Large intestine (tissue), 3 donors: Measurements from ENCODE around the gene DYNC1H1. TPM values are rescaled to one million over a fixed set of nuclear protein-coding genes. Genes with fewer than 3 reads are reported as not detected.

Source experiments
- DNase-seq, 2 donors: peaks; one replicate each; pipeline versions ENCODE4 v3.0.0 to v3.0.0-alpha.2; 2013
- H3K27ac ChIP-seq: one replicate; pipeline ENCODE4 v1.5.1; 2013; ENCODE audit warnings: low read length
- H3K27me3 ChIP-seq: 2 replicates; pipeline ENCODE4 v1.6.1; 2013; ENCODE audit warnings: low read length; ENCODE audit not compliant: control insufficient read depth, insufficient read depth
- H3K36me3 ChIP-seq: 2 replicates; pipeline ENCODE4 v1.6.1; 2013; ENCODE audit warnings: low read length; ENCODE audit not compliant: control insufficient read depth, insufficient read depth
- H3K4me1 ChIP-seq: one replicate; pipeline ENCODE4 v1.6.1; 2013; ENCODE audit warnings: low read length; ENCODE audit not compliant: control insufficient read depth, insufficient read depth
- H3K4me3 ChIP-seq: one replicate; pipeline ENCODE4 v1.5.1; 2013; ENCODE audit warnings: low read length
- H3K9me3 ChIP-seq: one replicate; pipeline ENCODE4 v1.6.1; 2013; ENCODE audit warnings: mild to moderate bottlenecking, low read depth, low read length, moderate library complexity; ENCODE audit not compliant: control insufficient read depth
- whole genome bisulfite sequencing: methylation state at CpG from one replicate; pipeline ENCODE4 v1.1.5; 2013; ENCODE audit warnings: low lambda C conversion rate; ENCODE audit not compliant: insufficient coverage; 5-methylcytosine and 5-hydroxymethylcytosine counted together
- polyA plus RNA-seq: library from polyadenylated mRNA; unstranded; fragments of 120-200 nt; gene quantifications from one replicate; pipeline ENCODE4 v1.2.1, GENCODE V29; 2013

The DYNC1H1 gene
- polyA plus RNA-seq, 1 donor, result 259 TPM

DNA sequence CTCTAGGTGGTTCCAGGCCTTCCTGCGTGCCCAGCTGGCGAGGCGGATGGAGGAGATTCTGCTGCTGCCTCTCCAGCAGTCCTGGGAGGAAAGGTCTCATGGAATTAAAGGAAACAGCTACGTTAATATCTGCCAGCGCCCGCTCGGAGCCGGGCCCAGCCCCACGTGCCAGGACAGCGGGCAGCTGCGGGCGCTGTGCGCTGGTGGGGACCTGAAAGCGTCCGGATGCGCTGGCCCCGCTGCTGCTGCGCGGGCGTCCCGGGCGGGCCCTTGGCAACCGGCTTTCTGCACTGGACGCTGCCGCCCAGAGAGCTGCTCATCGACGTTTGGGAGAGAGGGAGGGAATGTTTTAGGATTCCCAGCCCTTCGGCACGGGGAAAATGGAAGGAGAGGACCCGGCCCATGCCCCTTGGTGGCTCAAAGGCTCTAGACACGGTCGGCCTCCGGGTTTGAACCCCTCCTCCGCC, 8.6 kb upstream of the DYNC1H1 start:
- no peaks in the 10 kb centered on the region for H3K4me1 ChIP-seq
- no peak for DNase-seq
- no peak overlapping the region for H3K4me3 ChIP-seq
- H3K9me3 ChIP-seq, result no peaks in the 10 kb centered on the region
- no peaks in the 10 kb centered on the region for H3K36me3 ChIP-seq
- H3K27me3 ChIP-seq, result no peaks in the 10 kb centered on the region
- H3K27ac ChIP-seq, result no peak overlapping the region
- WGBS, result no CpG with 5 or more reads among the region's 34 CpGs

DNA sequence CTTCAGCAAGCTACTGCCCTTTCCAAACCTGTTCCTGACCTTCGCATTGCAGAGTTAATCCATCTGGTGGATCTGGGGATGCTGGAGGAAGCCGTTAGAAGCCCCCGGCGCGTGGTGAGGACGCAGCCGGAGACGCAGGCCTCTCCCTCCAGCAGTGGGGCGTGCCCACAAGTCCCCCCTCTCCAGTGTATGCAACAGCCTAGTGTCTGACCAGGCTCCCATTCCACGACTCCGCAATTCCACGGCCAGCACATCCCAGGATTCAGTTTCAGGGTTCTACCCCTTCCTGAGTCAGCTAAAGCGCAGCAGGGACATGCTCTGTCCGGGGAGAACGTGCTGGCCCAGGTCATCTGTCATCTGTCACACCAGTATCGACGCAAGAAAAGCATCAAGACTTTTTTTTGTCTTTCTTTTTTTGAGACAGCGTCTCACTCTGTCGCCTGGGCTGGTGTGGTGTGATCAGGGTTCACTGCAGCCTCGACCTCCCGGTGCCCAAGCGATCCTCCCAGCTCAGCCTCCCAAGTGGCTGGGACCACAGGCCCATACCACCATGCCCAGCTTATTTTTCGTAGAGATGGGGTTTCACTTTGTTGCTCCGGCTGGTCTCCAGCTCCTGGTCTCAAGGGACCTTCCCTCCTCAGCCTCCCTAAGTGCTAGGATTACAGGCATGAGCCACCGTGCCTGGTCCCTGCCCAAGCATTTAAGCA, 8.0 kb upstream of the DYNC1H1 start:
- H3K9me3 ChIP-seq, result no peaks in the 10 kb centered on the region
- no peaks in the 10 kb centered on the region for H3K36me3 ChIP-seq
- no peaks in the 10 kb centered on the region for H3K4me1 ChIP-seq
- no peak for DNase-seq
- WGBS, result 100% methylated on average over 1 of the region's 25 CpGs
- H3K27me3 ChIP-seq, result no peaks in the 10 kb centered on the region
- no peak overlapping the region for H3K4me3 ChIP-seq
- no peak overlapping the region for H3K27ac ChIP-seq

GRCh38 chr14:101957406-101958234, 6.8 kb upstream of the DYNC1H1 start:
- no peak for DNase-seq
- no CpG with 5 or more reads among the region's 13 CpGs for WGBS
- no peak overlapping the region for H3K27ac ChIP-seq

GRCh38 chr14:101958418-101959180, 5.8 kb upstream of the DYNC1H1 start:
- H3K27ac ChIP-seq, result no peak overlapping the region
- WGBS, result no CpG with 5 or more reads among the region's 11 CpGs

More at GRCh38 chr14:101957406-101958234, 6.8 kb upstream of the DYNC1H1 start:
- Histone ChIP-seq H3K4me3 (no peak overlapping the region), H3K4me1 (no peaks in the 10 kb centered on the region), H3K27me3 (no peaks in the 10 kb centered on the region), H3K36me3 (no peaks in the 10 kb centered on the region), H3K9me3 (no peaks in the 10 kb centered on the region)

DNA sequence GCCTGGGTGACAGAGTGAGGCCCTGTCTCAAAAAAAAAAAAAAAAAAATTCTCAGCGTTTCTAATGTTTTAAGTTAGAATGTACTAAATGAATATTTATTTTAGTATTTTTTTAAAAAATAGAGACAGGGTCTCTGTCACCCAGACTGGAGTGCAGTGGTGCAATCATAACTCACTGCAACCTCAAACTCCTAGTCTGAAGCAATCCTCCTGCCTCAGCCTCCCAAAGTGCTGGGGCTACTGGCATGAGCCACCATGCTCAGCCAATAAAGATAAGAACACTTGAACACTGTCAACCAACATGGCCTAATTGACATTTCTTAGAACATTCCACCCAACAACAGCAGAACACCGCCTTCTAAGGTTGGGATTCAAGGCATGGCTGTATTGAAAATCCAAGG, 5.1 kb upstream of the DYNC1H1 start:
- Histone ChIP-seq H3K4me3 (no peak overlapping the region), H3K27me3 (no peaks in the 10 kb centered on the region), H3K27ac (no peak overlapping the region), H3K9me3 (no peaks in the 10 kb centered on the region), H3K4me1 (no peaks in the 10 kb centered on the region), H3K36me3 (no peaks in the 10 kb centered on the region)
- WGBS, result 86% methylated on average over 1 of the region's 2 CpGs
- no peak for DNase-seq

More at GRCh38 chr14:101958418-101959180, 5.8 kb upstream of the DYNC1H1 start:
- Histone ChIP-seq H3K27me3 (no peaks in the 10 kb centered on the region), H3K36me3 (no peaks in the 10 kb centered on the region), H3K4me3 (no peak overlapping the region), H3K4me1 (no peaks in the 10 kb centered on the region), H3K9me3 (no peaks in the 10 kb centered on the region)
- no peak for DNase-seq

DNA sequence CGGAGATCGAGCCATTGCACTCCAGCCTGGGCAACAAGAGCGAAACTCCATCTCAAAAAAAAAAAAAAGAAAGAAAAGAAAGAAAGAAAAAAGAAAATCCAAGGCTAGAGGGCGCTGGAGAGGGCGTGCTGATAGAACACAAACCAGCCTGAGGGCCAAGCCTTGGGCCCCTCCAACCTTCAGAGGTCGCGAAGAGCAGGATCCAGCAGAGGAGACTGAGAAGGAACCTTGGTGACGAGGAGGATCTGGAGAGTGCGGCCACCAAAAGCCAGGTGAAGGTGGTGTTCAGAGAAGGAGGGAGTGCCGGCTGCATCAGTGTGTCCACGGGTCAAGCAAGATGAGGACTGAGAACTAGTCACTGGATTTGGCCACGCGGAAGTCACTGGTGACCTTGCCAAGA, 4.1 kb upstream of the DYNC1H1 start:
- no peak overlapping the region for H3K4me3 ChIP-seq
- no peaks in the 10 kb centered on the region for H3K27me3 ChIP-seq
- no peaks in the 10 kb centered on the region for H3K36me3 ChIP-seq
- no peak overlapping the region for H3K27ac ChIP-seq
- no peak for DNase-seq
- H3K4me1 ChIP-seq, result no peaks in the 10 kb centered on the region
- H3K9me3 ChIP-seq, result peaks cover 4% of the 10 kb centered on the region
- WGBS, result 48% methylated on average over 4 of the region's 13 CpGs

DNA sequence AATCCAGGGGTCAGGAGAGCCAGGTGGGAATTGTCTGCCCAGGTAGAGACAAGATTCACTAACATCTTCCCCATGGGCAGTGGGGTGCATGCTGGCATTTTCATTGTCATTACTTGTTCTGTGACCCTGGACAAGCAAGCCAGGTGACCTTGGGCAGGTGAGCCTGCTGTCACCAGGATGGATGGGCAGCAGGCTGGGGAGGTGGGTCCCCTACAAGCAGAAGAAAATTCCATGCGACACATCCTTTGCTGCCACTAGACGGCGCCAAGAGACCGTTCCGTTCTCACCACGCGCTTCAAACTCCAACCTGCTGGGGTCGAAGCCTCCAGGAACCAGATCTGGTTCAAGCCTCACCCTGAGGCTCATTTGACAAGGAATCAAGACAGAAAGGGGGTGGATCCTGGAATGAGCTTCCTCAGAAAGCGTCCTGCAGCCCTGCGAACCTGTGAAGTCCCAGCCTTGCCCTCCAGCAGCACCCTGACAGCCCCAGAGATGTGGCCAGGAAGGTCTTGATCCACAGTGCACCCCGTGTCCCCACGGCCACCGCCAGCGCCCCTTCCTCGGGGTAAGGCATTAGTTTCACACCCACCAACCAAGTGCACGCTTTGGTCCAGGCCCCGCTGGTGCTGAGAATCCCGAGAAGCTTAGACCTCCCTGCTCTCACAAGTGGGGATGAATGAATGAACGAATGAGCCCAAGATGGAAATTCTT, 3.2 kb upstream of the DYNC1H1 start:
- Histone ChIP-seq H3K27ac (no peak overlapping the region), H3K9me3 (peaks cover 4% of the 10 kb centered on the region), H3K27me3 (no peaks in the 10 kb centered on the region), H3K4me3 (no peak overlapping the region), H3K4me1 (peaks cover 4% of the 10 kb centered on the region), H3K36me3 (no peaks in the 10 kb centered on the region)
- no CpG with 5 or more reads among the region's 19 CpGs for WGBS
- peak; percentile 68 to 76 for DNase-seq

DNA sequence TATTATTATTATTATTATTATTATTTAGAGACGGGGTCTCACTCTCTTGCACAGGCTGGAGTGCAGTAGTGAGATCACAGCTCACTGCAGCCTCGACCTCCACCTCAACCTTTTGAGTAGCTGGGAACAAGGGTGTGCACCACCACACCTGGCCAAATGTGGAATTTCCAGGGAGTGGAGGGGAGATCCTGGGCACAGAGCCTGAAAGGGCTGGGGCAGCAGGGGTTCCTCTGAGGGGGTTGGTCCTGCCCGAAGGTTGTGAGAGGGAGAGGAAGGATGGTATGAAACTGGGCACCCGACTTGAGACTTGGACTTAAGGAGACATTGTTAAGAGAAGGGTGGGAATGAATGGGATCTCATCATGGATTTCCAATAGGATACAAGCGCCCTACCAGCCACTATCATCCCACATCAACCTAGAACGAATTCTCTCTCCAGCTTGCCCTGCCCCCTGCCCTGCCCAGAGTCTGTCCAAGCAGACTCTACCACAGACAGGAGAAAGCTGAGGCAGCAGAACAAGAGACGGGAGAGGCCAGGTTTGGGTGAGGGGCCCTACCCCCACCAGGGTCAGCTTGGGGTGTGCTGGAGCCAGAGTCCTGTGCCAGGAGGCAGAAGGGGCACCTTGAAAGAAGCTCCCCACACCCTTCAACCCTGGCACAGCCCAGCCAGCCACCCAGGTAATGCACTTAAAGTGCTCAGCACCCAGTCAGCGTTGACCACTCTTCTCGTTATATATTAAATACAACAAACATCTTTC, 2.4 kb upstream of the DYNC1H1 start:
- no peak for DNase-seq
- 87% methylated on average over 3 of the region's 9 CpGs for WGBS
- peaks cover 4% of the 10 kb centered on the region for H3K4me1 ChIP-seq

GRCh38 chr14:101962503-101962874, 1.9 kb upstream of the DYNC1H1 start:
- DNase-seq, result no peak
- 83% methylated on average over 1 of the region's 5 CpGs for WGBS
- Histone ChIP-seq H3K9me3 (peaks cover 4% of the 10 kb centered on the region), H3K4me3 (no peak overlapping the region), H3K4me1 (peaks cover 4% of the 10 kb centered on the region), H3K36me3 (no peaks in the 10 kb centered on the region), H3K27ac (no peak overlapping the region), H3K27me3 (no peaks in the 10 kb centered on the region)

More for the DNA sequence above, 2.4 kb upstream of the DYNC1H1 start:
- Histone ChIP-seq H3K27ac (no peak overlapping the region), H3K9me3 (peaks cover 4% of the 10 kb centered on the region), H3K4me3 (no peak overlapping the region), H3K36me3 (no peaks in the 10 kb centered on the region), H3K27me3 (no peaks in the 10 kb centered on the region)
